MG63 (cell line): ENCODE results near the gene TGM2. TPM values are rescaled to one million over a fixed set of nuclear protein-coding genes. Genes with fewer than 3 reads are reported as not detected.

Source experiments
- DNase-seq: peaks from one replicate; pipeline ENCODE4 v3.0.0-alpha.2; 2020
- H3K27me3 ChIP-seq: fragments of 250-450 bp; sonication (Bioruptor Pico); 2 replicates; pipeline ENCODE4 v1.5.1; 2020; ENCODE audit warnings: mild to moderate bottlenecking, moderate library complexity
- H3K36me3 ChIP-seq: fragments of 250-450 bp; sonication (Bioruptor Pico); 2 replicates; pipeline ENCODE4 v1.5.1; 2020; ENCODE audit warnings: mild to moderate bottlenecking, moderate library complexity
- H3K4me3 ChIP-seq: fragments of 250-450 bp; sonication (Bioruptor Pico); 2 replicates; pipeline ENCODE4 v1.5.1; 2020; ENCODE audit warnings: mild to moderate bottlenecking, moderate library complexity
- H3K9me3 ChIP-seq: fragments of 250-450 bp; sonication (Bioruptor Pico); 2 replicates; pipeline ENCODE4 v1.5.1; 2020; ENCODE audit warnings: mild to moderate bottlenecking, moderate library complexity
- total RNA-seq: library from RNA; depleted of rRNA; stranded (reverse); fragments of >200 nt; shearing (Covaris generic); gene quantifications from 2 replicates; pipeline ENCODE4 v1.2.3, GENCODE V29; 2014; ENCODE audit warnings: low replicate concordance

TGM2 gene
- total RNA-seq, 1 experiment from 2014 or later = 111 TPM

DNA sequence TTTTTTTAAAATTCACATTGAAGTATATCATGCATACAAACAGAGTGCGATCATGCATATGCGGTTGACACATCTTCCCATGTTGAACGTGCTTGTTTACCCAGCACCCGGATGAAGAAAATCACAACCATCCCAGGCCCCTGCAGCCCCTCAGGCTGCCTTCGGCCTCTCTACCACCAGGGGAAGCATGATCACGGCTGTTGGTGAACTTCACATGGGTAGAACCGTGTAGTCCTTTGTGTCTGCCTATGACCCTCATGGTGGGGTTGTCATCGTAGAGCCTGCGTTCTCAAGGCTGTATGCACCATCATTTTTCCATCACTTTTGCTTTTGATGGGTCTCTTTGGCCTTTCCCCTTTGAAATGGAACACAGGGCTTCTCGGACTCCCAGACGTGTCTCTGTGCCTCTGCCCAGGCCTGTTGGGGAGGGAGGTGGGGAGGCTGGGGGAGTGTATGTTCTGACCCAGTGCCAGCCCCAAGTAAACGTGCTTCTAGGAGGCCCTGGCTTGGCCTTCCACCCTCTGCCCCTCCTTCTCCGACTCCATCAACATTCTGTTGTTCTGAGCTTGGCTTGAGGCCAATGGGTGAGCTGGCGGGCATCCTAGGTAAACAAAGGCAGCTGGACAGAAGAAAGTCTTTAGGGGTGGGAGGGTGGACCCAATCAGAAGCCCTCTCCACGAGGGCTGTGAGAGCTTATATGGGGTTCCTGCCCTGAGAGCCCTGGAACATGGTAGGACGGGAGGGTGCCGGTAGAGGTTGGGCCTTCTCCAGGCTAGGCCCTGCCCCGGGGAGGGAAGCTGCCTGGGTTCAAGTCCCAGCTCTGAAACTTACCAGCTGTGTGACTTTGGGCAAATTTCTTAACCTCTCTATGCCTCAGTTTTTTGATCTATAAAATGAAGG is 39.7 kb downstream of the TGM2 start:
- no peaks in the 10 kb centered on the region for H3K27me3 ChIP-seq
- DNase-seq = peak; percentile 75
- no peak overlapping the region for H3K4me3 ChIP-seq
- H3K9me3 ChIP-seq = no peaks in the 10 kb centered on the region
- peaks cover 4% of the 10 kb centered on the region for H3K36me3 ChIP-seq

DNA sequence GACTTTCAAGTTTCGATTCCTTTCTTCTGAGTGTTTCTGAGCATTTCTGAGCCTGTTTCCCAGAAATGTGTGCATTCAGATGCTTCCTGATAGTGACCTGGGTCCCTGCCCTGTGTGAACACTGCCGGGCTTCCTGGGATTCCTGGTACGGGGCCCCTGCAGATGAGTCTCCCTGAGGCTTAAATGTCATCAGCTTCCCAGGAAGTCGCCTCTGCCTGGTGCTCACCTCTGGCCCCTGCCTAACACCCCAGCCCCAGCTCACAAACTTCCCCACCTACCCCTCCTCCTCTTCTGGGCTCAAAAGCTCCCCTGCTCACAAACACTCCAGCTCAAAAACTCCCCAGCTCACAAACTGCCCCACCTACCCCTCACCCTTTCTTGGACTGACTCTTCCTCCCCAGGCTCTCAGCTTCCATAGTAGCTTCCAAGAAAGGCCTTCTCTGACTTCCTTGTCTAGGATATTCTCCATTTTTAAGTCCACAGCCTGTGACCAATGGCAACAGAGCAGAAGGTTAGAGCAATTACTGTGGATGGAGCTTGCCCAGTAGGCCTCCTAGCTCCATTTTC is 42.0 kb downstream of the TGM2 start:
- no peaks in the 10 kb centered on the region for H3K27me3 ChIP-seq
- no peaks in the 10 kb centered on the region for H3K9me3 ChIP-seq
- DNase-seq = peak; percentile 50
- no peak overlapping the region for H3K4me3 ChIP-seq
- H3K36me3 ChIP-seq = no peaks in the 10 kb centered on the region

DNA sequence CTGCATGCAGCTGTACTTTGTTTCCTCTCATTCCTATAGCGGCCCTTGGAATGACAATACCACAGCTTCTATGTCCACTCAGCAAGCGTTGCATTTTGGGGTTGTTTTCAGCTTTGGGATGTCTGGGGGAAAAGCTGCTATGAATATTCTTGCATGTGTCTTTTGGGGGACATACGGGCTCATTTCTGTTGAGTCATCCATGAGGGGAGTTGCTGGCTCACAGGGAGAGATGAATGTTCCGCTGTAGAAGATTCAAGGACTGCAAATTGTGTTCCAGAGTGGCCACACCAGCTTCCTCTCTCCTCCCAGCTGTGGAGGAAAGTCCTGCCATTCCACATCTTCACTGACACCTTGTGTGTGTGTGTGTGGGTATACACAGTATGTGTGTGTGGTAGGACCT is 43.3 kb downstream of the TGM2 start:
- H3K27me3 ChIP-seq = no peaks in the 10 kb centered on the region
- no peaks in the 10 kb centered on the region for H3K36me3 ChIP-seq
- H3K9me3 ChIP-seq = peaks cover 6% of the 10 kb centered on the region
- no peak overlapping the region for H3K4me3 ChIP-seq
- no peak for DNase-seq

DNA sequence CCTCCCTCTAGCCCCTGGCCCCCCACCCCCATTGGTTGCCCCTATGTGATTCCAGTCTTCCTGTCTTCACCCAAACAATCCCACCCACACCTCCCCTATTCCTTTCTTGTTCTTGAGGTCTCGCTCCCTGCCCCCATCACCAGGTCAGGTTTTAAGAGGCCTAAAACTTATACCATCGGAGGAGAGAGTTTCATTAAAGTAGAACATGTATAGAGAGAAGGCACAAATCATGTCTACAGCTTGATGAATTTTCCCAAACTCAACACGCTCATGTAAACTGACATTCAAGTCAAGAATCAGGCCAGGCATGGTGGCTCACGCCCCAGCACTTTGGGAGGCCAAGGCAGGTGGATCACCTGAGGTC is 44.5 kb downstream of the TGM2 start:
- Histone ChIP-seq H3K4me3 (no peak overlapping the region), H3K9me3 (peaks cover 12% of the 10 kb centered on the region), H3K36me3 (no peaks in the 10 kb centered on the region), H3K27me3 (no peaks in the 10 kb centered on the region)
- no peak for DNase-seq

DNA sequence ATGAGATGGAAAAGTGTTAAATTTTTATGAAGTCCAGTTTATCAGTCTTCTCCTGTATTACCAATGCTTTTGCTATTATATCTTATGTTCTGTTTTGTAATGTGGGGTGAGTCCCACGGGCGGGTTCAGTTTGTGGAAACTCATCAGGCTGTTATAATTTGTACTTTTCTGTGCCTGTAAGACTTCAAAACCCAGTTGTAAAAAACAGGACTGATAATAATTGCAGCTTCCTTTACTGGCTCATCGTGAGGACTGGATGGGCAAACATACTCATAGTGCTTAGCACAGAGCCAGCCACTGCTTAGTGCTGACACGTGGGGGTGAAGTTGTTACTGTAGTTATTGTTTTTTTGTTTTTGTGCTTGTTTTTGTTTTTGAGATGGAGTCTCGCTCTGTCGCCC is 45.6 kb downstream of the TGM2 start:
- Histone ChIP-seq H3K36me3 (no peaks in the 10 kb centered on the region), H3K4me3 (no peak overlapping the region), H3K27me3 (no peaks in the 10 kb centered on the region), H3K9me3 (peaks cover 12% of the 10 kb centered on the region)
- DNase-seq = no peak

DNA sequence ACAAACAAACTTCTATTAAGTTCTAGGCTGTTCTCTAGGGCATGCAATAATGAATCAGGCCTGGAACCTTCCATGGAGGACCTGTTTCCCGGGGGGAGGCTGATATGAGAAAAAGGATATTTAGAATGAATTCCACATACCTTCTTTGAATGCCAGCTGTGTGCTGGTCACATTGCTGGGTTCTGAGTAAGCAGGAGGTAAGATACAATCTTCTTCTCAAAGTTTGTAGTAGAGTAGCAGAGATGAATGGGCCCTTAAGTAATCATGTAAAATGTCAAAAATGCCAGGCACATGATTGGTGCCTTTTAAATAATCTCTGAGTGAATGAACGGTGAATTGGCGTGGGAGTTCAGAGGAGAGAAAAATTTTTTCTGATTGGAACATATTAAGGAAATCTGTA is 47.4 kb downstream of the TGM2 start:
- peak; percentile 41 for DNase-seq
- Histone ChIP-seq H3K4me3 (no peak overlapping the region), H3K9me3 (peaks cover 12% of the 10 kb centered on the region), H3K27me3 (no peaks in the 10 kb centered on the region), H3K36me3 (no peaks in the 10 kb centered on the region)

DNA sequence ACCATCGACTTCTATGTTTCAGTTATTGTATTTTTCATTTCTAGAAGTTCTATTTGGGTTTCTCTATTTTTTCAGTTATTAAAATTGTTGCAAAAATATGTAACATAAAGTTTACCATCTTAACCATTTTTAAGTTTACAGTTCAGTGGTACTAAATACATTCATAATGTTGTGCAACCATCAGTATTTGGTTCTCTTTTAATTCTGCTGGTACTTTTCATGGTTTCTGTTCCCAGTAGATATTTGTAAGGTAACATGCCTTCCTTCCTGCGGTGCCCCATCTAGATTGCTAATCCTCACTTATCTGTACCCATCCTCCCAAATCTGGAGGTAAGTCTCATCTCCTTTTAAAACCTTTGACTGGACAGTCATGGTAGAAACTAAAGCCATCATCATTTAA is 47.9 kb downstream of the TGM2 start:
- H3K27me3 ChIP-seq = no peaks in the 10 kb centered on the region
- no peak for DNase-seq
- H3K9me3 ChIP-seq = peaks cover 12% of the 10 kb centered on the region

DNA sequence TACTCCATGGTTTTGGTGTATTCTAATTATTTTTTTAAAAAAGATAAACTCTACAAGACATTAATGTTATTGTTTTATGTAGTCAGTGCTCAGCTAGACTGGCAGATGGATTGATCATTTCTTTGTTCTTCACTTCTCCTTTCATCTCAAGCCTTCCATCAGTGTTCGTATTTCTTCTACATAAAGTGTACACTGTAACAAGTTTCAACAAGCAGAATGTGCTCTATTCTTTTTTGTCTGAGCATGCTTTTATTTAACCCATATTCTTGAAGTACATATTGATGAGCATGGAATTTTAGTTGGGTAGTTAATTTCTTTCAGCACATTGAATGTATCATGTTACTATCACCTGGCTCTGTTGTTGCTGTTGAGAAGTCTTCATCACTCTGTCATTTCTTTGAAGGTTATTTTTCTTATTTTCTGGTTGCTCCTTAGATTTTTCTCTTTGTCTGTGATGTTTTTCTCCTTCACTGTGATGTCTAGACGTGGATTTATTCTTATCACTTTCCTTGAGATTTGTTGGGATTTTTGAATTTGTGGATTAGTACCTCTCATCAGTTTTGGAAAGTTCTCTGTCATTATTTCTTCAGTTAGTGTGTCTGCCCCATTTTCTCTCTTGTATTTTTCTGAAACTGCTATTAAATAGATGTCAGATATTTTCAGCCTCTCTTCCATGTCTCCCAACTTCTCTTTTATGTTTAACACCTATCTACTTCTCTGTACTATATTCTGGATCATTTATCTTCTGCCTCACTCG is 48.5 kb downstream of the TGM2 start:
- H3K9me3 ChIP-seq = peaks cover 12% of the 10 kb centered on the region
- H3K27me3 ChIP-seq = no peaks in the 10 kb centered on the region
- DNase-seq = no peak
- no peak overlapping the region for H3K4me3 ChIP-seq
- H3K36me3 ChIP-seq = no peaks in the 10 kb centered on the region

More for the DNA sequence above, 47.9 kb downstream of the TGM2 start:
- Histone ChIP-seq H3K36me3 (no peaks in the 10 kb centered on the region), H3K4me3 (no peak overlapping the region)

DNA sequence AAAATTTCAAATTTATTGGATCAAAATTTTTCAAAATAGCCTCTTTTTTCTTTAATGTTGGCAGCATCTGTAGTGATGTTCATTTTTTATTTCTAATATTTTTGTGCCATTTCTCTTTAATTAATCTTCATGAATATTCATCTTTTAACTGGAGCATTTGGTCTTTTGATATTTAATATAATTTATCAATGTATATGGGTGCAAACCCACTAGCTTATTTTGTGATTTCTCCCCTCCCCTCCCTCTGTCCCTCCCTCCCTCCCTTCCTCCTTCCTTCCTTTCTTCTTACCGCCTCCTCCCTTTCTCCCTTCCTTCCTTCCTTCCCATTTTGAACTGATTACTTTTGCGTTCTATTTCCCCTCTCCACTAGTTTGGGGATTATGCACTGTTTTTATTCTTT is 49.2 kb downstream of the TGM2 start:
- no peak for DNase-seq
- H3K36me3 ChIP-seq = no peaks in the 10 kb centered on the region
- no peak overlapping the region for H3K4me3 ChIP-seq
- H3K9me3 ChIP-seq = peaks cover 12% of the 10 kb centered on the region
- no peaks in the 10 kb centered on the region for H3K27me3 ChIP-seq

DNA sequence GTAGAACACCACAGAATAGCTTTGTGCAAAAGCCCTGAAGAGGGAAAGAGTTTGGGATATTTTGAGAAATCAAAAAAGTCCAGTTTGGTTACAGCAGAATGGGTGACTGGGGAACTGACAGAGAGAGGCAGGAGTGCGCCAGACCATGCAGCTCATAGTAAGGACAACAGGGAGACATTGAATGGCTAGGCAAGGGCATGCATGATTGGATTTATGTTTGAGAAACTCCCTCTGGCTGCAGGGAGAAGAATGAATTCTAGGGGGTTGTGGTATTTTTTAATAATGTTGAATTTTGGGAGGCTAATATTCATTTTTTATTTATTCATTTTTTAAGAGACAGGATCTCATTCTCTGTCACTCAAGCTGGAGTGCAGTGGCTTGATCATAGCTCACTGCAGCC is 49.9 kb downstream of the TGM2 start:
- no peaks in the 10 kb centered on the region for H3K36me3 ChIP-seq
- no peak overlapping the region for H3K4me3 ChIP-seq
- H3K27me3 ChIP-seq = no peaks in the 10 kb centered on the region
- DNase-seq = no peak
- H3K9me3 ChIP-seq = peaks cover 12% of the 10 kb centered on the region

DNA sequence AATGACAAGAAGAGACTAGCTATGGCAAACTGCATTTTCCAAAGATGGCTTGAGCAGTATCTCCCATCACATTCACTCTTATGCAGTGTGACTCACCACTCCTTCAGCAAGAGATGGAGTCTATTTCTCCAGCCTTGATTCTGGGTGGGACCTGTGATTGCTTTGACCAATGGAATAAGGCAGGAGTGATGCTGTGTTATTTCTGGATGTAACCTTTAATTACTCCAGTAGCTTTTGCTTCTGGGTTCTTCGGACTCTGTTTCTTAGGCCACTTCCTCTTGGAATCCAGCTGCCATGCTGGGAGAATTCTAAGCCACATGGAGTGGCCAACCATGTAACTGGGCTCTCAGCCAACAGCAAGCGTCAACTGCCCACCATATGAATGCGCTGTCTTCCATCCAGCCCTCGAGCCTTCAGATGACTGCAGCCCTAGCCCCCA is 50.7 kb downstream of the TGM2 start:
- DNase-seq = no peak
- H3K4me3 ChIP-seq = no peak overlapping the region
- H3K9me3 ChIP-seq = peaks cover 12% of the 10 kb centered on the region
- H3K36me3 ChIP-seq = no peaks in the 10 kb centered on the region
- H3K27me3 ChIP-seq = no peaks in the 10 kb centered on the region

DNA sequence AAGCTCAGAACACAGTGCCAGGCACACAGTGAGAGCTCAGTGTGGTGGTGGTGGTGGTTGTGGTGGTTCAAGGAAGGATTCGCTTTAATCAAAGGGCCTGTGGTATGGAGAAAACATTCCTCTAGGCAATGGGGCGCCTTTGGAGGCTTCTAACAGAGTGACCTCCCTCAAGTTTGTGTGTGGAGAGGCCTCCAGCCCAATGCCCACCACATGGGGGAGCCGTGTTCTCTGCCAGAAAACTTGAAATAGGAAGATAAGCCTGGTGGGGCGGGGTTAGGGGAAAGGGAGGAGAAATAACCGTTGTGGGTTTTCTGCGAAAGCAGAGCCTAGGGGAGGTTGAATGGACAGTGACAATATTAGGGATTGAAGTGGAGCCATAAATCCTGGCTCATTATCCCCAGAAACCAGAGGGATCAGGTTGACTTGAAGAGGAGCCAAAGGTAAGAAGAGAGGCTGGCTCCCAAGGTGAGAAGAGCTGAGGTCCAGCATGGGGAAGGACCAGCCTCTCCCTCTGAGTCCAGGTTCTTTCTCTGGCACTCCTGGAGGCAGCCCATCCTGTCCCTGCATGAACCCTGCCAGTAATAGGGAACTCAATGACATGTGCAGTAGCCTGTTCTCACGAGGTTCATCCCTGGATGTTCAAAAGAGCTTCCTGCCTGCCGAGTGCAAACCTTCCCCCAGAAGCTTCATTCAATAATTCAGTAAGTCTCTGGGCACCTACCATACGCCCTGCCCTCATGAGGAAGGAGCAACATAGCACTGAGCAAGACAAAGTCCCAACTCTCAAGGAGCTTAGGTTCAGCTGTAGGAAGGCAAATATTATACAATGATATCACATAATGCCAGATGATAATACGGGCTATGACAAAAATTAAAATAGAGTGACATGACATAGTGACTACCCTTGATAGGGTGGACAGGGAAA is 51.4 kb downstream of the TGM2 start:
- H3K9me3 ChIP-seq = peaks cover 12% of the 10 kb centered on the region
- DNase-seq = no peak
- no peak overlapping the region for H3K4me3 ChIP-seq
- no peaks in the 10 kb centered on the region for H3K27me3 ChIP-seq
- H3K36me3 ChIP-seq = no peaks in the 10 kb centered on the region

DNA sequence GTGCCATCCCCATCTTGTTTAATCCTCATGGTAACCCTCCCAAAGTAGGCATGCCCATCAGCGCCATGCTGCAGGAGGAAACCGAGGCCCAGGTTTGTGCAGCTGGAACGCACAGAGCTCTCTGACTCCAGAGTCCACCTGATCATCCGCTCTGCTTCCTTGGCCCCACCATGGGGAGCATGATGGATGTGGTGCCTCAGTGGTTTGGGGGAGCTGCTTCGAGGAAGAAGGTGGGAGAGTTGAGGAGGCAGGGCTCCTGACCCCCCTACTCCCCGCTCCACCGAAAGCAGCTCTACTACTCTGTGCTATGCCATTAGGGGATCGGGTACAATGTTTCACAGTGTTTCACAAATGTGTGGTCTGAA is 52.2 kb downstream of the TGM2 start:
- peaks cover 12% of the 10 kb centered on the region for H3K9me3 ChIP-seq
- H3K27me3 ChIP-seq = no peaks in the 10 kb centered on the region
- H3K4me3 ChIP-seq = no peak overlapping the region
- H3K36me3 ChIP-seq = no peaks in the 10 kb centered on the region
- DNase-seq = no peak

DNA sequence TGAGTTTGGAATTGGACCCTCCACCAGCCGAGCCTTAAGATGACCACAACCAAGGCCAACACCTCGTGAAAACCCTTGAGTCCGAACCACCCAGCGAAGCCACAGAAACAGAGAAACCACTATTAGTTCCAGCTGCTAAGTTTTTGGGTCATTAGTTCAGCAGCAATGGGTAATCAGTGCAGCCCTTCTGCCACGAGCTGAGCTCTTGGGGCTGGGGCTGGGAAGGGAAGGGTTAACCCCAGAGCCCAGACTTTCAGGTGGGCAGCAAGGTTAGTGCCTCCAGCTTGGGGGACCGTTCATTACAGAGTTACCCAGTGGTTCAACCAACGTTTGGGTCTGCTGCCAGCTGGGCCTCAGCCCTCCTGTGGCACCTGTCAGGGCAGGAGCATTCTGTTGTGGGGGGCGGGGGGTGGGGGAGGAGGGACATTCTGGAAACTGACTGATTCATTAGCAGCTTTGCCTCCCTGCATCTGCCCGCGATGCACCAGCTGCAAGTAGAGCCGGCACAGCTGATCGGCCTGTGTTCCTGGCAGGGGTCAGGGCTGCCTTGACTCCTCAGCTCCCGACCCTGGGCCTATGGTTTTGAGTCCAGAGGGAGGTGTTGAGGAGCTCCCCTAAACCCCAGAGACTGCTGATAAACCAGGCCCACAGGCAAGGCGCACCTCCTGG is 52.7 kb downstream of the TGM2 start:
- Histone ChIP-seq H3K27me3 (no peaks in the 10 kb centered on the region), H3K36me3 (no peaks in the 10 kb centered on the region), H3K4me3 (no peak overlapping the region), H3K9me3 (peaks cover 12% of the 10 kb centered on the region)
- no peak for DNase-seq

DNA sequence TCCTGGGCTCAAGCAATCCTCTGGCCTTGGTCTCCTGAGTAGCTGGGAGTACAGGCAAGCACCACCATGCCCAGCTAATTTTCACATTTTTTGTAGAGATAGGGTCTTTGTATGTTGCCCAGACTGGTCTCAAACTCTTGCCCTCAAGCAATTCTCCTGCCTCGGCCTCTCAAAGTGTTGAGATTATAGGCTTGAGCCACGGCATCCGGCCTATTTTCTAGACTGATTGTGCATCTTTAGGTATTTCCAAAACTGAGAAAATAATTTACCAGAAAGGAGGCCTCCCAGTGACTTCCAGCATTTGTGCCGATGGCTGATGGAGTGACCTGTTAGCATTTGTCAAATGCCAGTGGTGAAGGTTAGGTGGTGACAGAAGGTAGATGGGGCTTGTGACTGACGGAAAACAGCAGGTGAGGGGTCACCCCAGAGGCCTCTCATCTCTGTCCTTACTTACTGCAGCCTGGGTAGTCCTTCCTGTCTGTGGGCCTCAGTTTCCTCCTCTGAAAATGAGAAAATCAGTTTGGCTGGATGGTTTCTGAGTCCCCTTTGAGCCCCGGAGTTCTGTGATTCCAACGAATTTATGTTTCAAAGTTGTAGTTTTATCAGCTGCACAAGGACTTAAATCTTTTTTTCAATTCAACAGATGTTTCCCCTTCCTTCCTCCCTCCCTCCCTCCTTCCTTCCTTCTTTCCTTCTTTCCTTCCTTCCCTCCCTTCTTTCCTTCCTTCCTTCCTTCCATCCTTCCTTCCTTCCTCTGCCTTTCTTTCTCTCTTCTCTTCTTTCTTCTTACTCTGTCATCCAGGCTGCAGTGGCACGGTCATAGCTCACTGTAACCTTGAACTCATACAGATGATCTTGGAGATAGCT is 53.5 kb downstream of the TGM2 start:
- Histone ChIP-seq H3K36me3 (no peaks in the 10 kb centered on the region), H3K4me3 (no peak overlapping the region), H3K9me3 (peaks cover 5% of the 10 kb centered on the region), H3K27me3 (no peaks in the 10 kb centered on the region)
- DNase-seq = no peak
